Renal cortex interstitium (tissue), 11 donors: ENCODE measurements around the gene WDR5. TPM values are rescaled to one million over a fixed set of nuclear protein-coding genes. Genes with fewer than 3 reads are reported as not detected.
A peak's percentile ranks its signal among the peaks of the same experiment; 100 is the strongest.

Source experiments
- DNase-seq, 11 donors: peaks; one replicate each; pipeline ENCODE4 v3.0.0-alpha.2; 2013; ENCODE audit warnings: low read depth in 9 of 11, low spot score in 4 of 11; ENCODE audit errors: extremely low read depth in 1 of 11
- polyA plus RNA-seq, 3 donors: library from polyadenylated mRNA; unstranded; fragments of 120-200 nt; gene quantifications; one replicate each; pipeline ENCODE4 v1.2.1, GENCODE V29; 2013; ENCODE audit not compliant: insufficient read length in 3 of 3

The WDR5 gene
- polyA plus RNA-seq, 3 donors, result 36.3 to 42.7 (median 36.9) TPM

- DNase-seq, result peak in 2 of 11 donors; percentile 23 to 57
These were observed 43.1 kb downstream of the WDR5 start for GRCh38 chr9:134178768-134179551.

- DNase-seq, result no peak
These were observed 43.7 kb downstream of the WDR5 start for GRCh38 chr9:134179595-134179917.

DNA sequence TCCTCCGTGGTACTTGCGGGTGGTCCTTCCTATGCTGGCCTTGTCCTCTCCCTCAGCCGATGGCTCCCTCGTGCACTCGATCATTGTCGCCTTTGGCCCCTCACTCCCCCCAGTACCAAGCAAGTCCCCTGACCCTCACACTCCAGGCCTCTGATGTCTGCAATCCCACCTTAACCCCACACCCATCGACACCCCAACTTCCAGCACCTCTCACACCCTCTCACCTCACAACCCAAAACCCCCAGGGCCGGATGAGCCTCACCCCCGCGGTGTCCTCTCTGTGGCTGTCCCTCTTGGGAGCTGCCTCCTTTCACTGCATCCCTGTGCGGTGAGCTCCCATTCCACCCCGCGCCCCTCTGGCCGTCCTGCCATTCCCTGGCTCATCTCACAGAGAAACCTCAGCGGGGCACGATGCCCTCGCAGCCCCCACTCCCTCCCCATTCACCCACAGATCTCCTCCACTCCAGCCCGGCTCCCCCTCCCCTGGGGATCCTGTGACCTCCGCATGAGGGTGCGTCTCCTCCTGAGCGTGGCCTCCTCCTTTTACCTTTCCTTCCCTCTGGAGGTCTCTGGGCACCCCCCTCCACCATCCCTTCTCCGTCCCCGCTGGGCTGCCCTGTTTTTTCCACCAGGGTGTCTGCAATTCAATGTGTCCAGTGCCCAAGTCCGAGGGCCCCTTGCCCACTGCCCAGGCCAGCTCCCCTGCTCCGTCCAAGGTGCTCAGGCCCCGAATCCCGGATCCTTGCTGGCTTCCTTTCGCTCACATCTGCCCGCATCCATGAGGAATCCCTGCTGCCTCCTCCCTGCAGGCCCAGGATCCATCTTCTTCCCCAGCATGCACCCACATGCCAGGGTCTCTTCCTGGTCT, 44.3 kb downstream of the WDR5 start:
- DNase-seq, result no peak

- DNase-seq, result no peak
These were observed 45.1 kb downstream of the WDR5 start for GRCh38 chr9:134180786-134181647.

- no peak for DNase-seq
These were observed 45.8 kb downstream of the WDR5 start for GRCh38 chr9:134181648-134182034.

DNA sequence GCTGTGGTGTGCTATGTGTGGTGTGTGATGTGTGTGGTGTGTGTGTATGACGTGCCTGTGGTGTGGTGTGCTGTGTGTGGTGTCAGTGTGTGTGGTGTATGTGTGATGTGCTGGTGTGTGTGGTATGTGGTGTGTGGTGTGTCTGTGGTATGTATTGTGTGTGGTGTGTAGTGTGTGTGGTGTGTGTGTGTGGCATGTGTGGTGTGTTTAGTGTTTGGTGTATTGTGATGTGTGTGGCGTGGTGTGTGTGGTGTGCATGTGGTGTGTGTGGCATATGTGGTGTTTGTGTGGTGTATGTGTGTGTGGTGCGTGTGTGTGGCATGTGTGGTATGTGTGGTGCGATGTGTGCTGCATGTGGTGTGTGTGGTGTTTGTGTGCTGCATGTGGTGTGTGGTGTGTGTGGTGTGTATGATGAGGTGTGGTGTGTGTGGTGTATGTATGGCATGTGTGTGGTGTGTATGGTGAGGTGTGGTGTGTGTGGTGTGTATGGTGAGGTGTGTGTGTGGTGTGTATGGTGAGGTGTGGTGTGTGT, 46.7 kb downstream of the WDR5 start:
- no peak for DNase-seq

GRCh38 chr9:134185536-134186011, 49.7 kb downstream of the WDR5 start:
- no peak for DNase-seq

DNA sequence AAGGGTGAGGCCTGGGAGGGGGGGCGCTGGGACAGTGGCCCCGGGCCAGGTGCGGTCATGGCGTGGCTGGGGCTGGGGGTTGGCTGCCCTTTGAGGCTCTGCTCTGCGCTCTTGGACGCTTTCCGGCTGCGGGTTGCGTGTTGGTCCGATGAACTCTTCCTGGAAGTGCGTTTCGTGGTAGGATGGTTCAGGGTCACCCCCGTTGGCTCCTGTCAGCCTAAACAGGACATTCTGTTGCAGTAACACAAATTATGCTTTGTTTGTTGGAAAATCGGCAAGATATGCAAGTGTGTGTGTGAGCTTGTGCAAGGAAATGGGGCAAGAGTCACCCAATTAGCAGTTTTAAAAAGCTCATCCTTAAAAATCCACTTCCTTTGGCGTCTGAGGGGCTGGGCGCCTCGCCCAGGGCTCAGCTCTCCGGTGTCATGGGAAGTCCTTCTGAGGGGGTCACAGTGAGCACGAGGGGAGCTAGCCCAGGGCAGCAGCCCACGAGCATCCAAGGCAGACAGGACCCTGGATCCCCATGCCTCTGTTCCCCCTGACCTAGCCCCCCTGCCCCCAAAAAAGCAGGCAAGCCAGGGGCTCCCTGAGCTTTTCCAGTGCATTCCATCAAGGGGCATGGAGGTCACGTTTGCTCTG, 50.7 kb downstream of the WDR5 start:
- DNase-seq, result no peak

DNA sequence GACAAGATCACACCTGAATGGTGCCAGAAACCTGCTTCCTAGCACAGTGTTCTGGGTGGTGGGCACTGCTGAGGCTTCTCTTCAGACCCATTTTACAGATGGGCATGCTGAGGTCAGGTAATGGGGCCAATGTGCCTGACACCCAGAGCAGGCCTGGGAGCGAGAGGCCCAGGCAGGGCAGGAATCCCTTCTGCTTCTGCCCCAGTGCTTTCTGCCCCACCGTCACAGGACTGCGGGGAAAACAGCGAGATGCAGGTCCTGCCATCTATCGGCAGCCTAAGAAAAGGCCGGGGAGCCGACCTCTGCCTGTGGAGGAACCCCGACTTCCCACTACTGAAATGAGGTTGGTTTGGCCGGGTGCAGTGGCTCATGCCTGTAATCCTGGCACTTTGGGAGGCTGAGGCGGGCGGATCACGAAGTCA, 51.2 kb downstream of the WDR5 start:
- no peak for DNase-seq

DNA sequence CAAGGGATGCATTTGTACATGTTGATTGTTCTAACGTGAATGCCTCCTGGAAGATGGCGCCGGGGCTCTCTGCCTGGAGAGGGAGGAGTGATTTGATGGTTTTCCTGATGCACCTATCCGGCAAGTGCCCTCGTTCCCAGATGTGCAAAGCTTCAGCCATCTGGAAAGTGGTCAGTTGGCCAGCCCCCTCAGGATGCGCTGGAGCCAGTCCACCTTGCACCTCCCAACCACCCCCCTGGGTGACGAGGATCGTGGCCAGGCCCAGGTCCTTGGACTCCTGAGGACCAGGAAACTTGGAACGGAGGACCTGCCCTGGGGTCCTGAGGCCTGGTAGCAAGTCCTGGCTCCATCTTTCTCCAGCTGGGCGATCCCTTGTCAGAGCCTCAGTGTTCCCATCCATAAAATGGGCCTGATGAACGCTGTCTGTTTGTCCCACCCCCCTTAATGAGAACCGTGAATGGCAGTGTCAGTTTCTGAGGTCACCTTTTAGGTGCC, 52.1 kb downstream of the WDR5 start:
- DNase-seq, result no peak

DNA sequence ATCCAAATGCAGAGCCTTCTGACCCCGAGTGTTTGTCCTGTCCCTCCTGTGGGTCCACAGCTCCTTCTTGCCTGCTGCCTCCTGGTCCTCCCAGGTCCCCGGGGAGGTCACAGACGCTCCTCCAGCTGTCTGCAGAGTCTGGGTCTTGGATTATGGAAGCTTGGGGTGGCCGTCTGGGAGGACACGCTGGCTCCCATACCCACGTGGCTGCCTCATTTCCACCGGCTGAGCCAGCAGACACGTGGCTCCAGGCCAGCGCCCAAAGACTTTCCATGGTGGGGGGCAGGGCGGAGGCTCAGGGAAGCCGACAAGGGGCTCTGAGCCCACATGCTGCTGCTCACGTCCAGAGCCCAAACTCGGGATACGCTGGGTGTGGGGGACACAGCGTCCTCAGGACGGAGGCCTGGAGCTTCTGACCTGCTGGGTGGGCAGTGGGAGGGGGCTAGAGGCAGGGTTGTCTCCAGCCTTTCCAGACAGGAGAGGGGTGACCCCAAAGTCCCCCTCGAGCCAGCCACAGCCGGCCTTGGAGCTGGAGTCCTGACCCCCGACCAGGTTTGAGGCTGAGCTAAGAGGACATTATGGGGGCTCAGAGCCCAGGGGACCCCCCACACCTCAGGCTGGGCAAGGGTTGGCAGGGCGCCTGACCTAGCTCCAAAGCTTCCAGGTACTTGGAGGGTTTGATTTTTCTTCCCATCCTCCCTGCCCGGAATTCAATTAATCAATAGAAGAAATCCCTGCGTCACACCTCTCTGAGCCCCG, 52.7 kb downstream of the WDR5 start:
- DNase-seq, result no peak

GRCh38 chr9:134189145-134189469, 53.2 kb downstream of the WDR5 start:
- DNase-seq, result no peak

GRCh38 chr9:134189470-134190231, 53.8 kb downstream of the WDR5 start:
- DNase-seq, result no peak

- DNase-seq, result no peak
These were observed 54.6 kb downstream of the WDR5 start for GRCh38 chr9:134190232-134191121.

GRCh38 chr9:134191455-134192209, 55.8 kb downstream of the WDR5 start:
- DNase-seq, result no peak
